Measurements from ENCODE around the gene LSM14A.
A peak's percentile ranks its signal among the peaks of the same experiment; 100 is the strongest.
"Not testable (repeated sequence)": the region's sequence is repeated elsewhere in the genome, so short reads cannot be mapped to it uniquely, and the experiment has no call there.

The LSM14A gene

DNA sequence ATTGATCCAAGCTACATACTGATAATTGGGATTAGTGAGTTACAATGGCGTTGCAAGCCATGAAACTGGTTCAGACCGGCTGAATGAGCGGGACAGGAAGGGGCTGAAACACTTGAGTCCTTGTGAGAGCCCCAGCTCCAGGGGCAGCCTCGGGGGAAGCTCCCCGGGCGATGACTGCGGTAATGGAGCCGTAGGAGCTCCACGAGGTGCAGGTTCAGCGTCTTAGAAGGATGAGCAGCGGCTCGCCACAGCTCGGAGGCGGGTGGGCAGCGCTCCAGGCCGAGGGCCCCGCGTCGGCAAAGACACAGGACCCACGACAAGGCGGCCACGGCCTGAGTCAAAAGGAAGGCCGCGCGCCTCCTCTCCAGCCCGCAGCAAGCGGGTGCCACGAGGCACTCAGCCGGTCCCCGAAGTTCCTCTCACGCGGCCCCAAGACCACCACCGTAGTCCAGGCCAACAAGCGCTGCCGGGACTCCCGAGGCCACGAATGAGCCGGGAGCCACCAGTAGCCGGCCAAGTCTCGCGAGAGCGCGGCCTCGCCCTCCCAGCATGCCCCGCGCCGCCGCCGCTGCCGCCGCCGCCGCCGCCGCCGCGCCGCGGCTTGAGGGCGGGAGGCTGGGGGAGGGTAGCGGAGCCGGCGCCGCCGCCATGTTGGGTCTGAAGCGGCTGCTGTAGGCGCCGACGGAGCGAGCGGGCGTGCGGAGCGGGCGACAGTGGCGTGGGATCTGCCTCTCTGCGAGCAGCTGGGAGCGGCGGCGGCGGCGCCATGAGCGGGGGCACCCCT is at the start of gene LSM14A:
TSS of gene LSM14A (plus strand) at position 628 of the 784 bp plus-strand sequence. CDS start at position 767, 139 bp downstream.
- DNase-seq, result peak; percentile 85 to 92 (median 88)

GRCh38 chr19:34124828-34125227 is 47.5 kb upstream of the LSM14A start:
- no peak for DNase-seq

DNA sequence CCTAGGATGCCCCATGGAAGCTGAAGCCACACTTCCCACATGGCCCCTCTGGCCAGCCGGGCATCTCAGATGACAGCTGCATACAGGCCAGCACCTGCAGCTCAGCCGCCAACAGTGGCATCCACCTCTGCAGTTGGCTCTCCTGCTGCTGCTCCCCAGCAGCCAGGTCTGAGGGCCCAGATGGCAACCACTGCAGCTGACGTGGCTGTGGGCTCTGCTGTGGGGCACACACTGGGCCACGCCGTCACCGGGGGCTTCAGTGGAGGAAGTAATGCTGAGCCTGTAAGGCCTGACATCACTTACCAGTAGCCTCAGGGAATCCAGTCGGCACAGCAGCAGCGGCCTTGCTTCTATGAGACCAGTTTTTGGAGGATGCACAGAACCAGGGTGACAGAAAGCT is 45.3 kb upstream of the LSM14A start:
- no peak for DNase-seq

DNA sequence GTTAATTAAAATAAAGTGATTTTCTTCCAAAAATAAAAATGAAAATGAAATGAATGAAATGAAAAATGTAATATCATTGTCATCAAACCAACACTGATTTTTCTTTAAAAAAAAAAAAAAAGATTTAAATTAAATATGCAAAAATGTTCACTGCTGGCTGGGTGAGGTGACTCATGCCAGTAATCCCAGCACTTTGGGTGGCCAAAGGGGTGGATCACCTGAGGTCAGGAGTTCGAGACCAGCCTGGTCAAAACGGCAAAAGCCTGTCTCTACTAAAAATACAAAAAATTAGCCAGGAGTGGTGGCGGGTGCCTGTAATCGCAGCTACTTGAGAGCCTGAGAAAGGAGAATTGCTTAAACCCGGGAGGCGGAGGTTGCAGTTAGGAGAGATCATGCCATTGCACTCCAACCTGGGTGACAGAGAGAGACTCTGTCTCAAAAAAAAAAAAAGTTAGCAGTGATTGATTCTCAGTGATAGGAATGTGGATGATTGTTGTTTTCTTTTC is 44.6 kb upstream of the LSM14A start:
- DNase-seq, result no peak

DNA sequence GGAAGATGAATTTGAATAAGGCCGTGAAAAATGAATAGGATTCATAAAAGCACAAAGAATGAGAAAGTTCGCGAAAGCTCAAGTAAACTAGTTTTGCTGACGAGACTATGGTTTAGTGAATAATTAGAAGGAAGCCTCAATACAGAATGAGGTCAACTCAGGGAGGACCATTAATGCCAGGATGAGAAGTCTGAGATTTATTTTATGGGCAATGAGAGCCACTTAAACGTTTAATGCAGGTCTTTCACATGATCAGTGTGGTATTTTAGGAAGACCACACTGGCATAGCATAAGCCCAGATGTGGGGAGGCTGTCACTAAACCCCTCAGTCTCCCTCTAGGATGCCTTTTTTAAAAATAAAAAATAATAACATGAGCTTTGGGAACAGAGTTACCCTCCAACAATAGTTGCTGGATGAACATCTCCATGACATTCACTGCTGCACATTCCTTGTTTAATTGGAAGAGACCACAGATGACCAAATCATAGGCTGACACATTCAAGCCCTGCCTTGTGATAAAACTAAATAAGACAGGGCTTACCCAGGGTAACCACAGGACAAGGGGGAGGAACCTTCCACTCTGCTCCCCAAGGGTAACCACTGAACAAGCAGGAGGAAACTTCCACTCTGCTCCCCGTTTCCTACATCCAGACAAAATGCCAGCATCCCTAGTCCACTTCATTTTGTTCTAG is 43.6 kb upstream of the LSM14A start:
- no peak for DNase-seq

GRCh38 chr19:34131100-34131499 is 41.2 kb upstream of the LSM14A start:
- DNase-seq, result no peak

- not testable (repeated sequence) for DNase-seq
Measured at GRCh38 chr19:34132145-34132544, 40.2 kb upstream of the LSM14A start.

- DNase-seq, result not testable (repeated sequence)
Measured at GRCh38 chr19:34132706-34133105, 39.6 kb upstream of the LSM14A start.

DNA sequence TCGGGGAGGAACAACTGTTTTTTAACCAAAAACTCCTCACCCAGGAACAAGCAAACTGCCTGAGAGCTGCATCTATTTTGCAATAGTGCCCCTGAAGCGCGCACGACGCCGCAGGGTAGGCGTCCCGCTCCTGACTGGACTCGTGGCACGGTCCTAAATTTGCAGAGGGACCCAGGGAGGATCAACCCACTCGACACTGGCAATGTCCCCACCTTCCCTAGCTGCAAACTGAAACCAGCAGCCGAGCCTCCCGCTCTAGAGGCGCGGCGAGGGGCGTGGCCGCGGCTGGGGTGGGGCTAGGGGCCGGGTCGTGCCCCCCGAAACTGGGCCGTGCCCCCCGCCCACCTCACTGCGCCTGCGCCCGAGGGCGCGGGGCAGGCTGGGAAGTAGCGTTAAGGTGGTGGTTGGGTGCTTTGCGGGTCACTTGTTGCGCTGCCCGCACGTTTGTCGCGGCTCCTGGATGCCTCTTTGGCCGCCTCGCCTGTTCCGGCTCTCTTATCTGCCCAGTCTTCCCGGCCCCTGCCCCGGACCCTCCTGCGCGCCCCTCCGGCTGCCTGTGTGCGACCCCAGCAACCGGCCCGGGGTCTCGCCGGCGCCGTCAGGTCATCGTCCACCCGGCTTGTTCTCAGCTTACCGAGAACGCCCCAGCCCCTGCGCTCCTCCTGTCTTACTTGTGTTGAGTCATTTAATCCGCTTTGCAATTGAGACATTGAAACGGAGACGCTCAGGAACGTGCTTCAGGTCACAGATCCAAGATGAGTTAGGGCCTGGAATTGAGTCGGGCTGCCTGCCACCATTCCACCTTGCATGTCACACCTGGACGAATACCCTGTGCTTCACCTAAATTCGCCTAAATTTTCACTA is 37.9 kb upstream of the LSM14A start:
- DNase-seq, result peak; percentile 55 to 84 (median 82)

- DNase-seq, result no peak
Measured at GRCh38 chr19:34135054-34135800, 37.1 kb upstream of the LSM14A start.

GRCh38 chr19:34135821-34136611 is 36.3 kb upstream of the LSM14A start:
- DNase-seq, result no peak

GRCh38 chr19:34141025-34141424 is 31.3 kb upstream of the LSM14A start:
- peak in 1 of 3 experiments; percentile 10 for DNase-seq

DNA sequence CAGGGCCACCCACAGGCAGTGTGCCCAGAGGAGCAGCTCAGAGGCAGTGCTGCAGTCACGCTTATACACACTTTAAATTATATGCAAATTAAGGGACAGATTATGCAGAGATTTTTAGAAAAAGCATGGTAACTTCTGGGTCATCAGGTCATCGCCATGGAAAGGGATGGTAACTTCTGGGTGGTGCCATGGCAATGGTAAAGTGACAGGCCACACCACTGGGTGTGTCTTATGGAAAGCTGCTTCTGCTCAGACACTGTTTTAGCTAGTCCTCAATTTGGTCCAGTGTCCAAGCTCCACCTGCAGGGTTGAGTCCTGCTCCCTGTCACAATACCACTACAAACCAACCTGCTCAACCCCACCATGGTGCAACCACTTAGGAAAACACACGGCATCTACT is 29.9 kb upstream of the LSM14A start:
- DNase-seq, result no peak

- peak; percentile 29 to 75 (median 59) for DNase-seq
Measured at GRCh38 chr19:34145741-34146202, 26.5 kb upstream of the LSM14A start.

- DNase-seq, result no peak
Measured at GRCh38 chr19:34148658-34149185, 23.6 kb upstream of the LSM14A start.

DNA sequence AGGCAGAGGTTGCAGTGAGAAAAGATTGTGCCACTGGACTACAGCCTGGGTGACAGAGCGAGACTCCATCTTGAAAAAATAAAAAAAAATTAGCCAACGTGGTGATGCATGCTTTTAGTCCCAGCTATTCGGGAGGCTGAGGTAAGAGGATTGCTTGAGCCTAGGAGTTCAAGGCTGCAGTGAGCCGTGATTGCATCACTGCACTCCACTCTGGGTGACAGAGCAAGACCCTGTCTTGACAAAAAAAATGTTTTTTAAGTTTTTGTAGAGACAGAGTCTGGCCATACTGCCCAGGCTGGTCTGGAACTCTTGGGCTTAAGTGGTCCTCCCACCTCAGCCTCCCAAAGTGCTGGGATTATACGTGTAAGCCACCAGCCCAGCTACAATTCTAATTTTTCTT is 22.4 kb upstream of the LSM14A start:
- DNase-seq, result no peak

GRCh38 chr19:34150558-34150957 is 21.7 kb upstream of the LSM14A start:
- DNase-seq, result no peak

DNA sequence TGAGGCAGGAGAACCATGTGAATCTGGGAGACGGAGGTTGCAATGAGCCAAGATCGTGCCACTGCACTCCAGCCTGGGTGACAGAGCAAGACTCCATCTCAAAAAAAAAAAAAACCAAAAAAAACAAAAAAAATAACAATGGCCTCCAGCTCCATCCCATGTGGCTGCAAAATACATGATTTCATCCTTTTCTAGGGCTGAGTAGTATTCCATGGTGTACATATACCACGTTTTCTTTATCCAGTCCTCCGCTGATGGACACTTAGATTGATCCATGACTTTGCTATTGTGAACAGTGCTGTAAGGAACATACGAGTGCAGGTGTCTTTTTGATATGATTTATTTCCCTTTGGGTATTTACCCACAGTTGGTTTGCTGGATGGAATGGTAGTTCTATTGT is 20.9 kb upstream of the LSM14A start:
- DNase-seq, result no peak

GRCh38 chr19:34154401-34154800 is 17.9 kb upstream of the LSM14A start:
- DNase-seq, result no peak

GRCh38 chr19:34155686-34156085 is 16.6 kb upstream of the LSM14A start:
- no peak for DNase-seq

GRCh38 chr19:34158966-34159365 is 13.3 kb upstream of the LSM14A start:
- DNase-seq, result not testable (repeated sequence)

Measured in NCI-H1417 (cell line).